ENCODE results near the gene MTCL1. TPM values are rescaled to one million over a fixed set of nuclear protein-coding genes. Genes with fewer than 3 reads are reported as not detected.

Gene MTCL1
- total and polyA plus RNA-seq, 10 of the 15 experiments (the other 5 are each of a cell fraction or from before 2014, with no cell fraction given) = 0.03 to 0.36 (median 0.13) TPM; not detected in 4

DNA sequence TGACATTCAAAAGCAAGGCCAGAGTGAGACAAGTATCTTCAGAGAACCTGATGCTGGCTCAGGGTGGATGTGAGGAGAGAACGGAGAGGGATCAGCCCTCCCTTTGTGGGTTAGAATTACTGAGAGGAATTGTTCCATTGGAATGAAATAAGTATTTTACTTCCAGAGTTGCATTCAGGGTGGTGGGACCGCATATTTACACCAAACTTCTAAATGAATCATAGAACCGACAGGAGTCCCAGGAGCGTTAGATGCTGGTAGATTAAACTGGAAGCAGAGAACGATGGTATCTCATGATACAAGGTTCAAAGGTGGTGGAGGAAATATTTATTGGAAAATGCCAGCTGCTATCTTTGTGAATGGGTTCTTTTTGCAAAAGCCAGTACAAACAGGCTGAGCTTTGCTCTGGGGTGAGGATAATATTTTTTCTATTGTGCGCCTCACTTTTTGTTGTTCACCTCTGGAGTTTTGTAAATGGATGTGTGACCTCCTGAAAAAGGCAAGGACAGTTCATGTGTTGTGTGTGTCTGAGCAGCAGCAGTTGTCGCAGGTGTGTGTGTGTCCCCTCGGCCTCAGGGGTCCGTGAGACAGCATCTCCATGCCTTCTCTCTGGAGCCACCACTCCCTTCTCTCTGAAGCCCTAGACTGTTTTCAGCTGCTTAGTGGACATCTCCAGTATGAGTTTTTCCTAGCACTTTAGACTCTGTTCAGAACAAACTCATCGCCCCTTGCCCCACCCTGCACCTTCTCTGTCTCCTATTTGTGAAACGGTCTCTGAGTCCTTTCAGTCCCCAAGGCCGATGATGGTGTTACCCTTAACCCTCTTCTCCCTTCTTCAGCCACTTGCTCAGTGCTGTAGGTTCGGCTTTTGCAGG lies 17.8 kb downstream of the MTCL1 start (continued):
- TF ChIP-seq NR2C2 (IDR thresholded peaks at IDR 0.05; ENCODE audit: borderline replicate concordance, control insufficient read depth, insufficient read length, low read depth) (no peak), MTA3 (IDR thresholded peaks at IDR 0.05; ENCODE audit: borderline replicate concordance, low read length) (no peak), LARP7 (IDR thresholded peaks at IDR 0.05) (no peak), NBN (IDR thresholded peaks at IDR 0.05) (no peak), HCFC1 (IDR thresholded peaks at IDR 0.05; ENCODE audit: low read length) (no peak)

- H3K27me3 ChIP-seq (replicated peaks in 1 of 2; ENCODE audit: control insufficient read depth in 2 of 2, insufficient read depth in 2 of 2, low read length in 1 of 2) = no peaks in the 10 kb centered on the region
- ChIA-PET SMC1A (ENCODE audit: uncharacterized antibody, unreplicated experiment) (no interaction called here), CTCF (no interaction called here), POLR2A (interaction anchor here (0.7 kb wide), 1 partner anchor 663 kb away, joined by 3 read pairs; no protein-coding TSS in a partner anchor), RAD21 (ENCODE audit: unreplicated experiment) (no interaction called here)
- in situ Hi-C loops (cut with MboI) = no loop called here
- no peak for DNase-seq (ENCODE audit: low read depth, low spot score)
- WGBS (ENCODE audit: insufficient coverage, insufficient replicate concordance, low lambda C conversion rate, missing lambda C conversion rate) = 50% methylated on average over 6 of the region's 6 CpGs
- intact Hi-C loops (cut with micrococcal nuclease; ENCODE audit: unreplicated experiment) = no loop called here
- FAIRE-seq = no peak
- no peak for ATAC-seq
- no peaks in the 10 kb centered on the region for H3K36me3 ChIP-seq (ENCODE audit: control insufficient read depth in 2 of 2, insufficient read depth in 2 of 2, low read length in 1 of 2)
- H3K4me1 ChIP-seq (ENCODE audit: control insufficient read depth, insufficient read depth, low read length) = no peaks in the 10 kb centered on the region
- H4K20me1 ChIP-seq (ENCODE audit: control insufficient read depth, insufficient read depth) = no peaks in the 10 kb centered on the region
- H3K79me2 ChIP-seq (ENCODE audit: control insufficient read depth, insufficient read depth, low read length) = no peaks in the 10 kb centered on the region
- no peak overlapping the region for H2AFZ ChIP-seq (ENCODE audit: control insufficient read depth, low read depth, low read length)
- no TSS peak for BruUV-seq (replicated peaks)
- H3K9ac ChIP-seq (ENCODE audit: control insufficient read depth, insufficient read depth, low read length) = no peak overlapping the region
- H3K4me3 ChIP-seq = no peak overlapping the region
- H3K27ac ChIP-seq (ENCODE audit: control insufficient read depth, insufficient read depth) = no peak overlapping the region
- no peak overlapping the region for H3K4me2 ChIP-seq (ENCODE audit: control insufficient read depth, insufficient read depth)
- H3K9me3 ChIP-seq (replicated peaks; ENCODE audit: control insufficient read depth, insufficient read depth, low read length) = no peaks in the 10 kb centered on the region
- TF ChIP-seq PRDM15 (CRISPR knock-in tag; IDR thresholded peaks at IDR 0.05) = no peak
- TF ChIP-seq TARDBP (IDR thresholded peaks at IDR 0.05; ENCODE audit: borderline replicate concordance) = no peak
- TF ChIP-seq, protein P1, sequence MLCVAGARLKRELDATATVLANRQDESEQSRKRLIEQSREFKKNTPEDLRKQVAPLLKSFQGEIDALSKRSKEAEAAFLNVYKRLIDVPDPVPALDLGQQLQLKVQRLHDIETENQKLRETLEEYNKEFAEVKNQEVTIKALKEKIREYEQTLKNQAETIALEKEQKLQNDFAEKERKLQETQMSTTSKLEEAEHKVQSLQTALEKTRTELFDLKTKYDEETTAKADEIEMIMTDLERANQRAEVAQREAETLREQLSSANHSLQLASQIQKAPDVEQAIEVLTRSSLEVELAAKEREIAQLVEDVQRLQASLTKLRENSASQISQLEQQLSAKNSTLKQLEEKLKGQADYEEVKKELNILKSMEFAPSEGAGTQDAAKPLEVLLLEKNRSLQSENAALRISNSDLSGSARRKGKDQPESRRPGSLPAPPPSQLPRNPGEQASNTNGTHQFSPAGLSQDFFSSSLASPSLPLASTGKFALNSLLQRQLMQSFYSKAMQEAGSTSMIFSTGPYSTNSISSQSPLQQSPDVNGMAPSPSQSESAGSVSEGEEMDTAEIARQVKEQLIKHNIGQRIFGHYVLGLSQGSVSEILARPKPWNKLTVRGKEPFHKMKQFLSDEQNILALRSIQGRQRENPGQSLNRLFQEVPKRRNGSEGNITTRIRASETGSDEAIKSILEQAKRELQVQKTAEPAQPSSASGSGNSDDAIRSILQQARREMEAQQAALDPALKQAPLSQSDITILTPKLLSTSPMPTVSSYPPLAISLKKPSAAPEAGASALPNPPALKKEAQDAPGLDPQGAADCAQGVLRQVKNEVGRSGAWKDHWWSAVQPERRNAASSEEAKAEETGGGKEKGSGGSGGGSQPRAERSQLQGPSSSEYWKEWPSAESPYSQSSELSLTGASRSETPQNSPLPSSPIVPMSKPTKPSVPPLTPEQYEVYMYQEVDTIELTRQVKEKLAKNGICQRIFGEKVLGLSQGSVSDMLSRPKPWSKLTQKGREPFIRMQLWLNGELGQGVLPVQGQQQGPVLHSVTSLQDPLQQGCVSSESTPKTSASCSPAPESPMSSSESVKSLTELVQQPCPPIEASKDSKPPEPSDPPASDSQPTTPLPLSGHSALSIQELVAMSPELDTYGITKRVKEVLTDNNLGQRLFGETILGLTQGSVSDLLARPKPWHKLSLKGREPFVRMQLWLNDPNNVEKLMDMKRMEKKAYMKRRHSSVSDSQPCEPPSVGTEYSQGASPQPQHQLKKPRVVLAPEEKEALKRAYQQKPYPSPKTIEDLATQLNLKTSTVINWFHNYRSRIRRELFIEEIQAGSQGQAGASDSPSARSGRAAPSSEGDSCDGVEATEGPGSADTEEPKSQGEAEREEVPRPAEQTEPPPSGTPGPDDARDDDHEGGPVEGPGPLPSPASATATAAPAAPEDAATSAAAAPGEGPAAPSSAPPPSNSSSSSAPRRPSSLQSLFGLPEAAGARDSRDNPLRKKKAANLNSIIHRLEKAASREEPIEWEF (IDR thresholded peaks at IDR 0.05; ENCODE audit: insufficient replicate concordance, low read depth, low read length) = no peak
- TF ChIP-seq MEF2A (IDR thresholded peaks at IDR 0.05; ENCODE audit: insufficient read depth, low read depth, low read length) = no peak
- no peak for TF ChIP-seq CHD2 (IDR thresholded peaks at IDR 0.05; ENCODE audit: borderline replicate concordance, low read depth, low read length)
- TF ChIP-seq, protein P2, sequence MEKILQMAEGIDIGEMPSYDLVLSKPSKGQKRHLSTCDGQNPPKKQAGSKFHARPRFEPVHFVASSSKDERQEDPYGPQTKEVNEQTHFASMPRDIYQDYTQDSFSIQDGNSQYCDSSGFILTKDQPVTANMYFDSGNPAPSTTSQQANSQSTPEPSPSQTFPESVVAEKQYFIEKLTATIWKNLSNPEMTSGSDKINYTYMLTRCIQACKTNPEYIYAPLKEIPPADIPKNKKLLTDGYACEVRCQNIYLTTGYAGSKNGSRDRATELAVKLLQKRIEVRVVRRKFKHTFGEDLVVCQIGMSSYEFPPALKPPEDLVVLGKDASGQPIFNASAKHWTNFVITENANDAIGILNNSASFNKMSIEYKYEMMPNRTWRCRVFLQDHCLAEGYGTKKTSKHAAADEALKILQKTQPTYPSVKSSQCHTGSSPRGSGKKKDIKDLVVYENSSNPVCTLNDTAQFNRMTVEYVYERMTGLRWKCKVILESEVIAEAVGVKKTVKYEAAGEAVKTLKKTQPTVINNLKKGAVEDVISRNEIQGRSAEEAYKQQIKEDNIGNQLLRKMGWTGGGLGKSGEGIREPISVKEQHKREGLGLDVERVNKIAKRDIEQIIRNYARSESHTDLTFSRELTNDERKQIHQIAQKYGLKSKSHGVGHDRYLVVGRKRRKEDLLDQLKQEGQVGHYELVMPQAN (conservative IDR thresholded peaks at IDR 0.05) = no peak
Observed at GRCh38 chr18:8724452-8724851, 19.1 kb downstream of the MTCL1 start.

All from GM12878 (cell line).